GM23248 (cell line): Measurements from ENCODE around the gene IARS1.

Experiments used
- EZH2 ChIP-seq: fragments of 200-600 bp; sonication (generic); IDR thresholded peaks from 2 replicates; pipeline ENCODE4 v1.6.1; 2018; ENCODE audit warnings: antibody characterized with exemption, mild to moderate bottlenecking; ENCODE audit not compliant: insufficient read depth, poor library complexity, severe bottlenecking
- EZH2phosphoT487 ChIP-seq: fragments of 200-600 bp; sonication (generic); IDR thresholded peaks from 2 replicates; pipeline ENCODE4 v1.6.1; 2018; ENCODE audit warnings: antibody characterized with exemption, moderate library complexity, mild to moderate bottlenecking, low read depth; ENCODE audit not compliant: insufficient read depth

GRCh38 chr9:92270511-92270910 lies 23.0 kb downstream of the IARS1 start:
- TF ChIP-seq EZH2 (no peak), EZH2phosphoT487 (no peak)
